ENCODE measurements around the gene SMARCA4. TPM values are rescaled to one million over a fixed set of nuclear protein-coding genes. Genes with fewer than 3 reads are reported as not detected.

SMARCA4 gene
- total and polyA plus RNA-seq, 2 experiments from 2014 or later: 177 to 336 TPM

GRCh38 chr19:11021760-11022144 is 60.9 kb downstream of the SMARCA4 start (continued):
- TF ChIP-seq EZH2phosphoT487 (IDR thresholded peaks at IDR 0.05; ENCODE audit: unreplicated experiment) (no peak), ETS1 (IDR thresholded peaks at IDR 0.05) (no peak)
- TF ChIP-seq, protein P1, sequence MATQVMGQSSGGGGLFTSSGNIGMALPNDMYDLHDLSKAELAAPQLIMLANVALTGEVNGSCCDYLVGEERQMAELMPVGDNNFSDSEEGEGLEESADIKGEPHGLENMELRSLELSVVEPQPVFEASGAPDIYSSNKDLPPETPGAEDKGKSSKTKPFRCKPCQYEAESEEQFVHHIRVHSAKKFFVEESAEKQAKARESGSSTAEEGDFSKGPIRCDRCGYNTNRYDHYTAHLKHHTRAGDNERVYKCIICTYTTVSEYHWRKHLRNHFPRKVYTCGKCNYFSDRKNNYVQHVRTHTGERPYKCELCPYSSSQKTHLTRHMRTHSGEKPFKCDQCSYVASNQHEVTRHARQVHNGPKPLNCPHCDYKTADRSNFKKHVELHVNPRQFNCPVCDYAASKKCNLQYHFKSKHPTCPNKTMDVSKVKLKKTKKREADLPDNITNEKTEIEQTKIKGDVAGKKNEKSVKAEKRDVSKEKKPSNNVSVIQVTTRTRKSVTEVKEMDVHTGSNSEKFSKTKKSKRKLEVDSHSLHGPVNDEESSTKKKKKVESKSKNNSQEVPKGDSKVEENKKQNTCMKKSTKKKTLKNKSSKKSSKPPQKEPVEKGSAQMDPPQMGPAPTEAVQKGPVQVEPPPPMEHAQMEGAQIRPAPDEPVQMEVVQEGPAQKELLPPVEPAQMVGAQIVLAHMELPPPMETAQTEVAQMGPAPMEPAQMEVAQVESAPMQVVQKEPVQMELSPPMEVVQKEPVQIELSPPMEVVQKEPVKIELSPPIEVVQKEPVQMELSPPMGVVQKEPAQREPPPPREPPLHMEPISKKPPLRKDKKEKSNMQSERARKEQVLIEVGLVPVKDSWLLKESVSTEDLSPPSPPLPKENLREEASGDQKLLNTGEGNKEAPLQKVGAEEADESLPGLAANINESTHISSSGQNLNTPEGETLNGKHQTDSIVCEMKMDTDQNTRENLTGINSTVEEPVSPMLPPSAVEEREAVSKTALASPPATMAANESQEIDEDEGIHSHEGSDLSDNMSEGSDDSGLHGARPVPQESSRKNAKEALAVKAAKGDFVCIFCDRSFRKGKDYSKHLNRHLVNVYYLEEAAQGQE (IDR thresholded peaks at IDR 0.05; ENCODE audit: unreplicated experiment): no peak

DNA sequence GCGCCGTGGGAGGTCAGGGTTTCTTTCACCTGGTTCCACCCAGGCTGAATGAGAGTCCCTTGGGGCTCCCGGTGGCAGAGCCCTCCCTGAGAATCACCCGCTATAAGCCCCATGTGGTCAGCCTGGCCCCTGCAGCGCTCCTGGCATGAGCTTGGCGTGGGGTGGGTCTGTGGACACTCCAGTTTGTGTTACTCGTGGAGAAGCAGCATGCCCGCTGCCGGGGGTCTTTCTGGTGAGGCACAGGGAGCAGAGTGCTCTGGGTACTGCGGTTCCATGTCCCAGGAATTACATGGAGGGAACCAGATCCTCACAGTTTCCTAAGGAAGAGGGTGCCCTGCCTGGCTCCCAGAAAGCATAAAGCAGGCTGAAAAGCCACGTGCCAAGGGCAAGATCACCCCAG is 62.2 kb downstream of the SMARCA4 start:
- no peak overlapping the region for H2AFZ ChIP-seq
- H3K4me1 ChIP-seq (ENCODE audit: insufficient read depth): no peaks in the 10 kb centered on the region
- H3K27me3 Mint-ChIP-seq (ENCODE audit: insufficient read depth, low read depth, poor library complexity): peaks cover 16% of the 10 kb centered on the region
- H3K79me2 ChIP-seq (replicated peaks; ENCODE audit: insufficient read depth): no peaks in the 10 kb centered on the region
- H3K36me3 ChIP-seq (ENCODE audit: insufficient read depth): peaks cover 39% of the 10 kb centered on the region
- no peak for TF ChIP-seq ETS1 (IDR thresholded peaks at IDR 0.05)
- H3K27me3 ChIP-seq (ENCODE audit: insufficient read depth): no peaks in the 10 kb centered on the region
- no peaks in the 10 kb centered on the region; the same call in none of the 2 replicates for H4K20me1 ChIP-seq (replicated peaks; ENCODE audit: insufficient read depth)
- DNase-seq (ENCODE audit: low spot score) (no peak), ATAC-seq (no peak)
- H3K4me3 ChIP-seq: no peak overlapping the region
- H3K9me2 ChIP-seq (ENCODE audit: insufficient read depth): no peaks in the 10 kb centered on the region
- no peak overlapping the region for H3K27ac ChIP-seq (ENCODE audit: low read depth)
- H3K9me3 Mint-ChIP-seq: no peaks in the 10 kb centered on the region
- no peaks in the 10 kb centered on the region; the same call in 2 of the 3 replicates for H3K4me1 Mint-ChIP-seq
- no peak overlapping the region for H3K4me3 Mint-ChIP-seq
- H3F3A ChIP-seq (replicated peaks; ENCODE audit: low read depth): 0 out of 2 replicates have a peak, but pooled peaks cover 11% of the 10 kb centered on the region
- no peak overlapping the region for H3K27ac Mint-ChIP-seq
- peaks cover 87% of the 10 kb centered on the region for H3K36me3 Mint-ChIP-seq (ENCODE audit: low read depth)
- H3K4me2 ChIP-seq: no peak overlapping the region

- H3K36me3 Mint-ChIP-seq (ENCODE audit: low read depth): peaks cover 85% of the 10 kb centered on the region
- H3K9me3 Mint-ChIP-seq: no peaks in the 10 kb centered on the region
- DNase-seq (ENCODE audit: low spot score) (no peak), ATAC-seq (no peak)
- Histone ChIP-seq H3K27ac (ENCODE audit: low read depth) (no peak overlapping the region), H3K27me3 (ENCODE audit: insufficient read depth) (no peaks in the 10 kb centered on the region), H3K79me2 (replicated peaks; ENCODE audit: insufficient read depth) (no peaks in the 10 kb centered on the region), H4K20me1 (replicated peaks; ENCODE audit: insufficient read depth) (no peaks in the 10 kb centered on the region; the same call in none of the 2 replicates), H3K9me2 (ENCODE audit: insufficient read depth) (no peaks in the 10 kb centered on the region), H3K4me1 (ENCODE audit: insufficient read depth) (no peaks in the 10 kb centered on the region), H2AFZ (no peak overlapping the region), H3K4me2 (no peak overlapping the region), H3F3A (replicated peaks; ENCODE audit: low read depth) (0 out of 2 replicates have a peak, but pooled peaks cover 14% of the 10 kb centered on the region), H3K36me3 (ENCODE audit: insufficient read depth) (peaks cover 35% of the 10 kb centered on the region), H3K4me3 (no peak overlapping the region)
- H3K27me3 Mint-ChIP-seq (ENCODE audit: insufficient read depth, low read depth, poor library complexity): peaks cover 10% of the 10 kb centered on the region
- no peak overlapping the region for H3K27ac Mint-ChIP-seq
- H3K4me1 Mint-ChIP-seq: no peaks in the 10 kb centered on the region; the same call in 2 of the 3 replicates
- no peak overlapping the region for H3K4me3 Mint-ChIP-seq
- TF ChIP-seq NANOG (IDR thresholded peaks at IDR 0.05; ENCODE audit: borderline replicate concordance) (no peak), ZNF114 (CRISPR knock-in tag; IDR thresholded peaks at IDR 0.05) (no peak), EZH2 (IDR thresholded peaks at IDR 0.05; ENCODE audit: low read depth, unreplicated experiment) (no peak), POLR2AphosphoS5 (IDR thresholded peaks at IDR 0.05; ENCODE audit: low read depth) (no peak), CTCF (conservative IDR thresholded peaks at IDR 0.05; ENCODE audit: low read depth in 2 of 2) (no peak), EZH2phosphoT487 (IDR thresholded peaks at IDR 0.05; ENCODE audit: unreplicated experiment) (no peak), STAT1 (IDR thresholded peaks at IDR 0.05; ENCODE audit: unreplicated experiment) (no peak)
- TF ChIP-seq, protein P1 (IDR thresholded peaks at IDR 0.05; ENCODE audit: unreplicated experiment): no peak
Observed at GRCh38 chr19:11023710-11024109, 62.9 kb downstream of the SMARCA4 start.

Measured in GM23338 (cell line).